ENCODE measurements around the gene MPST.

The MPST gene

DNA sequence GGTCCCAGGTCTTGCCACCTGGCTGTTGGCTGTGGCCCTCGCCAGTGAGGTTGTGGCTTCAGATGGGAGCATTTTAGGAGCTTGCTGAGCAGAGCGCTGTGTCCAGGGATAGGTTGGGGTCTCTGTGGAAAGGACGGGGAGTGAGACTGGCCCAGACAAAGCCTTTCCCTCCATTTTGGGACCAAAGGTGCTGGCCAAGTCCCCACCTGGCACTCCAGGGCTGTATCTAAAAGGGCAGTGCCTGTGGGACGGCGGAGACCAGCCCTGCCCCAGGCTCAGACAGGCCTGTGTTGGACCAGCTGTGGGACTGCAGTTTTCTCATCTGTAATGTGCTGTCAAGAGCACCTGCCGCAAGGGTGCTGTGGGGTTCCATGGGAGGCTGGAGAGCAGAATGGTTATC, 27.0 kb downstream of the MPST start:
- no peak for FAIRE-seq

DNA sequence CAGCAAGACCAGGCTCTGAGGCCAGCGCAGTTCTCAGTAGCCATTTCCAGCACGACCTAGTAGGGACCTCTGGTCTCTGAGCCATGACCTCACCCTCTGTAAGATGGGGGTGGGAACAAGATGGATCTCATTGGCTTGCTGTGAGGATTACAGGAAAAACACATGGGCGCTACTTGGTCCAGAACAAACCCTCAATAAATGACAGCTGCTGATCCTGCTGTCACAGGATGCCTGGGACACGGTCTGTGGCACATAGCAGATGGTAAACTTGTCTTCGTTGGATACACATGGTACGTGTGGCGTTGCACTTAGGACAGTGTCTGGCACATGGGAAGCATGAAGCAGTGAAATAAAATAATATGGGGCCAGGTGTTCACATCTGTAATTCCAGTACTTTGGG, 27.5 kb downstream of the MPST start:
- FAIRE-seq = no peak

DNA sequence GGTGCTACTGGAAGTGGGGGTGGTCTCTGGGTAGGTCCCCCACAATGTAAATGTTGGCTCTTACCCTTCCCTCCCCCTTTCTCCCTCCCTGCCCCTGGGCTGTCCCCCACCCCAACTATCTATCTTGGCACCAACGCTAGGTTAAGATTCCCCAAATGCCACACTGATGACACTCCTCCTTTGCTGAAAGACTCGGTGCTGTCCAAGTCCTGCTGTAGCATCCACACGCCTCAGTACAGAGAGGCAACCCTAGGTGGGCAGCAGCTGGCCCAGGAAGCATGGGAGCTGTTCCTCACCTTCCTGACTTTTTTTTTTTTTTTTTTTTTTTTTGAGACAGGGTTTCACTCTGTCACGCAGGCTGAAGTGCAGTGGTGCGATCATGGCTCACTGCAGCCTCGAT, 28.6 kb downstream of the MPST start:
- no peak for FAIRE-seq

DNA sequence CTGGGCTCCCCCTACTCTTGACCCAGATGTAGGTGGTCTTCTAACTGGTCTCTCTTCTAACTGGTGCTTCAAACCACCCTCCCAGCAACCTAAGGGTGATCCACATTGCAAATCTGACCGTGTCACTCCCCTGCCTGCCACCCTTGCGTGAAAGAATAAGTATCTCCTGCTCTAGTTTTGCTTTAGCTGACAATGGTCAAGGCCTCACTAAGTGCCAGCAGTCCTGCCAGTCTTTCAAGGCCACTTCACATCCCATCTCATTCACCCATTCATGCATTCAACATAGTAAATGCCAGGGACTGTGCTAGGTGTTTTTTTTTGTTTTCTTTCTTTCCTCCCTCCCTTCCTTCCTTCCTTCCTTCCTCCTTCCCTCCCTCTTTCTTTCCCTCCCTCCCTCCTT, 29.7 kb downstream of the MPST start:
- no peak for FAIRE-seq

DNA sequence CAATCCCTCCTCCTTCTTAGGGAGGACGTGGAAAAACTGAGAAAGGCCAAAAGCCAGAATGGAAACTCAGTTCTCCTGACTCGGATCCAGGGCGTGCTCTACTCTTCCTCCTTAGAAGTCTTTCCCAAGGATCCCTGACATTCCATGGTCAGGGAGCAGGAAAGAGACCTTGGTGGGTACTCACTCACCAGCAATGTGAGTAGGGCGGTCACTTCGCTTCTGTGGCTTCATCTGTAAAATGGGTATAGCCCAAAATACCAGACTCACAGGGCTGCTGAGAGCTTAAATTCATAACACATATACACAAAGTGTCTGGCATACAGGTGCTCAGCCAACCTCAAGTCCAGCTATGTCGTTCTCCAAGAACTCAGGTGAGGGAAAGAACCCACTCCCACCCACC, 31.4 kb downstream of the MPST start:
- no peak for FAIRE-seq

DNA sequence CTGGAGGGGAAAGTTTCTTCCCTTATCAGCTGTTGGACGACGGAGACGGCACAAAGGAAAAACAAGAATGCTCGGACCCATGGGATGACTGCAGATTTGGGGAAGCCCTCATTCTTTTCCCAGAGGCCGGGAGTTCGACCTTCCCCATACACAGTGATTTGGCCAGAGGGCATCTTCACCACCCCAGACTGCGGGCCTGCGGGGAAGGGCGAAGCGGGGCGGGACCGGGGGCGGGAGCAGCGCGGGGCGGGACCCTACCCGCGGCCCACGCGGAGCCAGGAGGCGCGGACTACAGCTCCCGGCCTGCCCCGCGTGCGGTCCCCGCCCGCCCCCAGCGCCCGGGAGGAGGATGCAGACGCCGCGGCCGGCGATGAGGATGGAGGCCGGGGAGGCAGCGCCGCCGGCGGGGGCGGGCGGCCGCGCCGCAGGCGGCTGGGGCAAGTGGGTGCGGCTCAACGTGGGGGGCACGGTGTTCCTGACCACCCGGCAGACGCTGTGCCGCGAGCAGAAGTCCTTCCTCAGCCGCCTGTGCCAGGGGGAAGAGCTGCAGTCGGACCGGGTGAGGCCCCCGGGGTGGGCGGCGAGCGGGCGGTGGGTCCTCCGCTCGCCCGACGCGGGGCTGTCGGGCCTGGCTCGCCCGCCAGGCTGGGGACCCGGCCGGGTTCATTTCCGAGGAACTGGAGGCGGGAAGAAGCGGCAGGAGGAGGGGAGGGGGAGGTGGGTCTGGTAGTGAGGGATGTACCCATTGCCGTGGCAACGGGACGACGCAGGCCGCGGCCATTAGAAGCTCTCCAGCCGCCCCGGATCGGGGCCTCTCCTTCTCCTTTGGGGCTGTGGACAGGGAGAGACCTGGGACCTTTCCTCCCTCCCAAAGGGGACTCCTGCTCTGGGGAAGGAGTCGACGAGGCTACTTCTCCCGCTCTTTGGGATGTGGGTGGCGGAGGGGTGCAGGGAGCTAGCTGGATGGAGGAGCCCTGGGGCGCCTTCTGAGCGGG, 32.1 kb downstream of the MPST start, which contains the start of gene KCTD17:
Gene KCTD17, plus strand, starts transcription at position 352 of the 995 bp plus-strand sequence. Its CDS starts 19 bp downstream, at position 371.
- no peak for FAIRE-seq

DNA sequence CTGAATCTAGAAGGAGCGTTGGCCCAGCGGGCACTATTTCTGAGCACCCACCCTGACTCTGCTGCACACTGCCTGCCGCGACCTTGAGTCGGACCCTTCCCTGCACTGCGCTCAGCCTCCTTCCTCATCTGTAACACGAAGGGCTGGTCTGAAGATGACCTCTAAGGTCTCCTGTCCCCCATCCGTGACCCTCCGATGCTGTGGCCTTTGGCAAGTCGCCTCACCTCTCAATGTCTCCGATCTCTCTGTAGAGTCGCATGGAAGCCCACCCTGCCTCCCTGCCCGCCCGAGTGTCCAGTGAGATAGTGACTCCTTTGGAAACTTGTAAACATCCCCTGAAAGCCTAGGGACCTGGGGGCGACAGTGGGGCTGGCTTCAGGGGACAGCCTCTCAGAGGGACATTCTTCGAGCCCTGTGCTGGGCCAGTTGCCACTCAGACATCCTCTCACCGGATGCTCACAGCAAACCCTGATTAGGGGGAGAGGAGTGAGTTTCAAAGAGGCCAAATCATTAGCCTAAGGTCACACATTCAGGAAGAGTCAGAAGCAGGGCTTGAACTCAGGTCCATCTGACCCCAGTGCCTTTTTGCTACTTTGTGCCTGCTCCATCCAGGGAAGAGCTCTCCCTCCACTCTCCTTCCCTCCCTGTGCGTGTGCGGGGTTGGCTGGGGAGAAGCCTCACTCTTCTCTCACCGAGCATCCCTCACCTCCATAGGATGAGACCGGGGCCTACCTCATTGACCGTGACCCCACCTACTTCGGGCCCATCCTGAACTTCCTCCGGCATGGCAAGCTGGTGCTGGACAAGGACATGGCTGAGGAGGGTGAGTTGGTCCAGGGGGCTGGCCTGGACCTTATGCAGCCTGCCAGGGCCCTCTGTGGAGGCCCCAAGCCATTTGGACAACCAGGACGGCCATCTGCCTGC, 33.1 kb downstream of the MPST start:
- FAIRE-seq = no peak

DNA sequence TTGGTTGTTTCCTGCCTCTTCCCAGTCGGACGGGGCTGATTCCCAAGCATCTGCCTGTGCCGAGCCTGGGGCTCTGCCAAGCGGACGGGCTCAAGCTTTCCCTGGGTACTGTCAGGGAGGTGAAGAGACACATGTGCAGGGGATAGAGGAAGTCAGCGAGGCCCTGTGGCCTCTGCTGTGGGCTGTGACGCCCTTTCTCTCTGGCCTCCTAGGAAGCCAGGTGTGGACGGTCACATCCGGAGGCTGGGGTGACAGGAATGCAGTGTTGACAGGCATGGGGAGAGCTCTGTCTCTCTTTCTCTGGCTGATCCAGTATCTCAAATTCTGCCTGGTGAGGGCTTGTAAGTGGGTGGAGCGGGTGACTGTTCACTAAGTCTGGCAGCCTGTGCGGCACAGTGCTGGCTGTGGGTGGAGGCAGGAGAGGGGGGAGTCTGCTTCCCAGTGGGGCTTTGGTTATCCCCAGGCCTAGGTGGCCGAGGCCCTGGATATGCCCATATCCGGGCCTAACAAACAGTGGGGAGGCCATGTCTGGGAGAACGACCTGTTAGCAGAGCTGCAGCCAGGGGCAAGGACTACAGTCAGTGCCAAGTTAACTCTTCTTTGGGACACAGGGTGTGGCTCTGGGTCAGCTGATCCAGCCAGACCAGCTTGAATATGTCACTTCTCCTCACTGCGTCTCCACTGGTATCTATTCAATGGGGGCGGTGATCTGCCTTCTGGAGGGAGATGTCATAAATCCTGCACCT, 33.9 kb downstream of the MPST start:
- FAIRE-seq = no peak

DNA sequence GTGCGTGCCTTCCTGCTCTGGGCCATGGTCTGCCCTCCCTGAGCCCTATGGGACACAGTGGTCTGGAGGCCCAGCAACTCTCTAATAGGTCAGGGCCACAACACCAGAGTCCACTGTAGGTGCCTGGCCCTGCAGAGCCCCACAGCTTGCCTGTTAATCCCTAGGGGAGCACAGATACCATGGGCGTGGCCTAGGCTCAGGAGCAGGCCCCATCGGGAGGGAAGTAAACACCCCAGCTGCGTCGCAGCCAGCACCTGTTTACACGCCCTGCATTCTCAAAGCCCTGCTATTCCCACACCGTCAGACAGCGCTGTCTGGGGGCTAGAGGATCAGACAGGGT, 34.5 kb downstream of the MPST start:
- FAIRE-seq = no peak

DNA sequence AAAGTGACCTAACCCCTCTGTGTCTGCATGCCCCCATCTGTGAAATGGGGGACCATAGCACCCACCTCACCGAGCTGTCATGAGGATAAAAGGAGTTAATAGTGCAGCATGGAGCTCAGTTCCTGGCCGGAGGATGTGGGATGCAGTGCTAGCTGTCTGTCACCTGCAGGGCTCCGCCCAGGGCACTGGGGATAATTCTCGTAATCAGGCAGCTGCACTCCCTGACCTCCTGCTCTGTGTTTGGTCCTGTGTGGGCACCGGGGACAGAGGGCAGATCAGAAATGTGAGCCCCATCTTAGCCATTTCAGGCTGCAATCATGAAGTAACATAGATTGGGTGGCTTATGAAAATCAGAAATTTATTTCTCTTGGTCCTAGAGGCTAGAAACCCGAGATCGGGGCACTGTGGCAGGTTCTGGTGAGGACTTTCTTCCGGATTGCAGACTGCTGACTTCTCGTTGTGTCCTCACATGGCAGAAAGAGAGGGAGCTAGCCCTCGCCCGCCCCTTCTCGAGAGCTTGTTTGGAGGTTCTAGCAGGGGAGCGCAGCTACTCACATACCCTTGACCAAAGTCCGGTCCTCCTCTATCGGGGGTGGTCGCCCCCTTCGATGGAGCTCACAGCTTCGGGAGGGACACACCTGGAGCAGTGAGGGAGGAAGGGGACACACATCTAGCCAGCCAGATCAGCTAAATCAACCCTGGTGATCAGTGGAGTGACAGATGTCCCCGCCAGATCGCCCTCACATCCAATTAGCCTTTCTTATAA, 35.2 kb downstream of the MPST start:
- FAIRE-seq = no peak

DNA sequence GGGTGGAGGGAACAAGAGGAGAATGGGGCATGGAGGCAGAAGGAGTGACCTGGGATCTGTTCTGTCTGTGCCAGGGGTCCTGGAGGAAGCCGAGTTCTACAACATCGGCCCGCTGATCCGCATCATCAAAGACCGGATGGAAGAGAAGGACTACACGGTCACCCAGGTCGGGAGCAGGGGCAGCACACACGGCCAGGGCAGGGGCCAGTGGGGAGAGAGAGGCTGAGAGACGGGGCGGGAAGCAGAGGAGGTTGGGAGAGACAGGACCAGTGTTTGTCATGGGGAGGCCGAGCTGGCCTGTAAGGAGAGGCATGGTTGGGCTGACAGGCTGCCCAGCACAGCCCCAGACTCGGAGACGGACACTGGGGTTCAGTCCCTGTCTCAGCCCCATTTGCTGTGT, 36.7 kb downstream of the MPST start:
- FAIRE-seq = no peak

DNA sequence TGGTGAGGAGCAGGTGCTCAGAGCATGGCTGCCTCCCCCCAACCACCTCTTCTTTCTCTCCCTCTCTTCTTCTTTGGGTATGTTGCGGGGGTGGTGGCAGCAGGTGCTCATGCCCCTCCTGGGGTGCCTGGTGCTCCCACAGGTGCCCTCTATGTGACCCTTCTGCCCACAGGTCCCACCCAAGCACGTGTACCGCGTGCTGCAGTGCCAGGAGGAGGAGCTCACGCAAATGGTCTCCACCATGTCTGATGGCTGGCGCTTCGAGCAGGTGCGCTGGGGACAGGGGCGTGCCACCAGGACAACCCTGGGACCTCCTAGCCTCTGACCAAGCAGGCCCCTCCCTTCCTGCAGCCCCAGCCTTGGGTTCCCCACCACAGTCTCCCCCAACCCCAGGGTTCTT, 37.7 kb downstream of the MPST start:
- no peak for FAIRE-seq

DNA sequence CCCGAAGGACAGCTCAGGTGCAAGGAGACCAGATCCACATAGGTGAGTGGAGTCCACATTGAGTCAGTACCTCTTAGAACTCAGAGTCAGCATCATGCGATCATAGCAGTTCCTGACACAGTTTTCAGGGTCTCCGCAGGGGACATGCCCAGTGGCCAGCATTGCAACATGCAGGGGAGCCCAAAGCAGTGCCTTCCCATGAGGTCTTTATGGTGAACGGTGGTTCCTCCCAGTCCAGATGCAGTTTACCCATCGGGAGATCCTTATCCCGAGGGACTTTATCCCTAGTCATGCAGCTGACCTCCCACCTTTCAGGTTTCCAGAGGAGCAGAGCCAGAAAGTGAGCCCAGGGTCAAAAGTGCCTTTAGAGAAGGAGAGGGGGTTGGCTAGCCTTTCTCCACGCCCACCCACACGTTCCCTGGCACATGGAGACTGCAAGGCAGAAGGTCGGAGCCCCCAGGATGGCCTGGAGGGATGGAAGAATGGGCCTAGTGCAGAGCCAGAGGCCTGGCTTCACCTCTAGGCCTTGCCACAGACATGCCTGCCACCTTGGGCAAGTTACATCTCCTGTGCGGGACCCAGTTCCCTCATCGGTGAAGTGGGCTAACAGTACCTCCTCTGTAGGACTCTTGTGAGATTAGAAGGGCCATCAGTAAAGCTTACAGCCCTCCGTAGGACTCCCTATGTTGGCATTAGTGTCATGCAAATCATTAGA, 38.4 kb downstream of the MPST start:
- FAIRE-seq = no peak

DNA sequence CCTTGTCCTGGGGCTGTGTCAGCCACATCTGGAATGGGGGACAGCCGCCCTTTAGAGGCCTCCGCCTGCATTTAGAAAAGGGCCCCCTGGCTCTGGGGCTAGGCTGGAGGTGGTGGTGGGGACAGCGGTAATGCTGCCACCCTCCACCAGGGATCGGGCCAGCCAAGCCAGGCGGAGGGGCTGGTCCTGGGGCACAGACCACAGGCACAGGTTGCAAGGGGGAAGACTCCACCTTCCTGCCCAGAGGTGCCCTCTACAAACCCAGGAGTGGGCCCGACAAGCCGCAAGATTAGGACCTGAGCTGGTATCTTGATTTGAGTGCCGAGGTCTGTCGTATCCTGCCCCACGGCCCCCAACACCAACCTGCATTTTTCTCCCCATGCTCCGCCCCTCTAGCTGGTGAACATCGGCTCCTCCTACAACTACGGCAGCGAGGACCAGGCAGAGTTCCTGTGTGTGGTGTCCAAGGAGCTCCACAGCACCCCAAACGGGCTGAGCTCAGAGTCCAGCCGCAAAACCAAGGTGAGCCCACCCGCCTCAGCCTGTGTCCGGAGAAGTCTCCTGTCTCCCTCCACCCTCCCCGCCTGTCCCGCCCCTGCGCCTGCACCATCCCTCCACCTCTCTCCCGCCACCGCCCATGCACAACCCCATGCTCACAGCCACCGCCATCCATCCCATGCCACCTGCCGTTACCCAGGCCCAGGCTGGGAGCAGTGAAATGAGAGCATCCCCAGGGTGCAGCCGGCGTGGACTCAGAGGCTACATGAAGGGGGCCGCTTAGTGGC, 39.6 kb downstream of the MPST start:
- FAIRE-seq = no peak

DNA sequence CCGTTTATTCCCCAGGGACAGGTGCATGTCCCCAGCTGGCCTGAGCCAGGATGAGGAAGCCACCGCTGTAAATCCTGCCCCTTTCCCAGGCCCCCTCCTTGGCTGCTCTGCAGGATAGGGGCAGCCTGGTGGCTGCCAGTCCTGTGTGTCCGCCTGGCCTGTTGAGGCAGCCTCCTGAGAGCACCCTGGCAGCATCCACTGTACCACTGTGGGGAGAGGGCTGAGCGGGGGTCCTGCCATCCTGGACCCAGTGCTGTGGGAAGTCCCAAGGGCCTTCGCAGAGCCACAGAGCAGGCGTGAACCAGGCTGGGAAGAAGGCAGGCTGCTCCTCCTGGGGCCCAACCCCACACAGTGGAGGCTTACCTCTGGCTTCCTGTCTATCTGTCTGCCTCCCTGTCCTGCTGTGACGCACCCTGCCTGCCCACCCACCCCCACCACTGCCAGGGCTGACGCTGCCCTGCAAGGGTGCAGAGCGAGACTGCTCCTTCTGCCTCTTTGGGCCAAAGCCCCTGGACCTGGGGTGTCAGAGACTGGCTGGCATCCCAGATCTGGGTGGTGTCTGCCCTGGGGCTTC, 40.4 kb downstream of the MPST start:
- FAIRE-seq = no peak

DNA sequence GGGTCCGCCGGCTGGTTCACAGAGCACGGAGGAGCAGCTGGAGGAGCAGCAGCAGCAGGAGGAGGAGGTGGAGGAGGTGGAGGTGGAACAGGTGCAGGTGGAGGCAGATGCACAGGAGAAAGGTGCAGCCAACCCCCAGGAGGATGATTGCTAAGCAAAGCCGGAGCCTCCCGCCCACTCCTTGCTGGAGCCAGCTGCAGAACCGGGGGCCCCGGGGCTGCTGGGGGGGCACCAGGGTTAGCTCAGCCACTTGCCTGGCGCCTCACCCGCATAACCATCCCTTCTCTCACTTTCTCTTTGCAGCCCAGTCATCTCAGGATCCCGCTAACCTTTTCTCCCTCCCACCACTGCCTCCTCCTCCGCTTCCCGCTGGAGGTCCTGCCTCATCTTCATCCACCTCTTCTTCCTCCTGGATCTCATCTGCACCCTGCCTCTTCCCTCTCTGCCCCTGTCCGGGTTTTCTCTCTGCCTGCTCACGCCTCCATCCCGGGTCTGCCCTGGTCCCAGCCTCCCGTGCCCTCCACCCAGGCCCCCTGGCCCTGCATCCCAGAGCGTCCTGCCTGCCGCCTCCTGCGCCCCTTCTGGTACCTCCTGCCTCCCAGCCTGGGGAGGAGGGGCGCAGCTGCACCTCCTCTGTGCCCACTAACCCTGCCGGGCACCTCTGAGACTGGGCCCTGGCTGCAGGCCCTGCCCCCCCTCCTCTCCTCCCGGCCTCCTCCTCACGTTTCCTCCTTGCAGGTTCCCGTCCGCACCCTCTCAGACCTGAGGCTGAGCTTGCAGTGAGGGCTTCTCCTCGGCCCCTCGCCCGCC, 41.5 kb downstream of the MPST start:
- no peak for FAIRE-seq

DNA sequence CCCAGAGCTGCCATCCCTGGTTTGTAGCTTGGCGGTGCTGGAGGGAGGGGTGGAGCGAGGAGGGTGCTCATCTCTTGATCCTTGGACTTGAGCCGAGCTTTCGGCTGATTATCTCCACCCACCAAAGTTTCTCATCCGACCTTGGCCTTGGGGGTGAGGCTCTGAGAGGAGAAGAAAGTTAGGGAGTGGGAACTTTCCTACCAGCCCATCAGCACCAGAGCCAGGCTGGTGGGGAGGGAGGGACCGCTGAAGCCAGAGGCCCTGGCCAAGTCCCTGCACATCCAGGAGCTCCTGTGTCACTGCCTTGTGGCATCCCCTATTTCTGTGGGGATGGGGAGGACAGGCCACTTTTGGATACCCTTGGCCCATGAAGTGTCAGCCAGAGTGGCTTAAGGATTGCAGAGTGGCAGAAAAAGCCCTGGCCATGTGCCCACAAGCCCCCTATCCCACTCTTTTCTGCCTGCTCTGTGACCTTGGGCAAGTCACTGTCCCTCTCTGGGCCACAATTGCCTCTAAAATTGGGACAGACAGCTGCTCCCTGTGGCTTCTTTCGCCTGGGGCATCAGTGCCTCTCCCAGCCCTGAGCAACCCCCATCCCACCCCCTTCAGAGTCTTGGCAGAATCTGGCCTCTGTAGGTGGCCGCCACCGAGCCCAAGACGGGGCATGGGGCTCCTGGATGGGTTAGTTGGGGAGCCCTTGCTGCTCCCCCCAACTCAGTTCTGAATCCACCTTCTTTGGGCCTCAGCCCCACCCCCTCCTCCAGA, 42.3 kb downstream of the MPST start:
- no peak for FAIRE-seq

DNA sequence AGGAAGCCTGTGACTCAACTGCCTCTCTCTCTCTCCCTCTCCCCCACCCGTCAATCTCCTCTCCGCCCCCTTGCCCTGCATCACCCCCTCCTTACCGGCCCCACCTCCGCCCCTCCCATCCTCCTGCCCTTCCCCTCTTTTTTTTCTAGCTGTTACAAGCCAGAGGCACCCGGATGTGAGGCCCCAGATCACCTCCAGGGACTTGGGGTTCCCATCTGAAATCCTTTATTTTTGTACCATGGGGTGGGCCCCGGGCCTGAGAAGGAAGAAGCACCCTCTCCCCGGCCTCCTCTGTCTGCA, 42.8 kb downstream of the MPST start:
- no peak for FAIRE-seq

All from colon (tissue), 2 donors.